Measurements from ENCODE around the gene LPIN1.
"Not testable (repeated sequence)": the region's sequence is repeated elsewhere in the genome, so short reads cannot be mapped to it uniquely, and the experiment has no call there.

Gene LPIN1

DNA sequence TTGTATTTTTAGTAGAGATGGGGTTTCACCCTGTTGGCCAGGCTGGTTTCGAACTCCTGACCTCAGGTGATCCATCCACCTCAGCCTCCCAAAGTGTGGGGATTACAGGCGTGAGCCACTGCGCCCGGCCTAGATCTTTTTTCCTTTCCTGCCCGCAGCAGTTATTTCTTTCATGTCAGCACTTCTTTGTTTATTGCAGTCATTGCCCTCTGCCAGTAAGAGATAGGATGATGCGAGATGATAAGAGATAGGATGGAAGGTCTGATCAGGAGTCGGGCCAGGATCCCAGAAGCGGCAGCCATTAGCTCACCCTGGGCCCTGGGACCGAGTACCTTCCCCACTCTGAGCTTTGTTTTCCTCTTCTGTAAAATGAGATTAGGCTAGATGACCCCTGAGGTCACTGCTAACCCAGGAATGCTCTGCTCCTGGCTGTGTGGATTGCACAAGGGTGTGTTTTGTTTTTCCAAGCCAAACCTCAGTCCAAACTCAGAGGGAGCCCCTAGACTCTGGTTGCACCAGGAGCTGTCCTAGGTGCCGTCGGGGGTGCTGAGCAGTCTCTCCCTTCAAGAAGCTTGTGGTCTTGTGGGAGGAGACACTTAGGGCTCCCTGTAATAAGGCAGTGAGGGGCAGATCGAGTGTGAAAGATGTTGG lies 63.3 kb downstream of the LPIN1 start:
- Mint-ChIP-seq H3K36me3 (ENCODE audit: low read depth) (peaks cover 58% of the 10 kb centered on the region), H3K9me3 (no peaks in the 10 kb centered on the region), H3K4me3 (no peak overlapping the region), H3K27ac (no peak overlapping the region), H3K4me1 (ENCODE audit: low read depth) (peaks cover 2% of the 10 kb centered on the region), H3K27me3 (ENCODE audit: low read depth) (no peaks in the 10 kb centered on the region)

GRCh38 chr2:11810237-11810977 lies 64.0 kb downstream of the LPIN1 start:
- no peak overlapping the region for H3K4me3 Mint-ChIP-seq
- H3K4me1 Mint-ChIP-seq (ENCODE audit: low read depth), result peaks cover 2% of the 10 kb centered on the region
- H3K27me3 Mint-ChIP-seq (ENCODE audit: low read depth), result no peaks in the 10 kb centered on the region
- H3K36me3 Mint-ChIP-seq (ENCODE audit: low read depth), result peaks cover 56% of the 10 kb centered on the region
- no peaks in the 10 kb centered on the region for H3K9me3 Mint-ChIP-seq
- H3K27ac Mint-ChIP-seq, result no peak overlapping the region

DNA sequence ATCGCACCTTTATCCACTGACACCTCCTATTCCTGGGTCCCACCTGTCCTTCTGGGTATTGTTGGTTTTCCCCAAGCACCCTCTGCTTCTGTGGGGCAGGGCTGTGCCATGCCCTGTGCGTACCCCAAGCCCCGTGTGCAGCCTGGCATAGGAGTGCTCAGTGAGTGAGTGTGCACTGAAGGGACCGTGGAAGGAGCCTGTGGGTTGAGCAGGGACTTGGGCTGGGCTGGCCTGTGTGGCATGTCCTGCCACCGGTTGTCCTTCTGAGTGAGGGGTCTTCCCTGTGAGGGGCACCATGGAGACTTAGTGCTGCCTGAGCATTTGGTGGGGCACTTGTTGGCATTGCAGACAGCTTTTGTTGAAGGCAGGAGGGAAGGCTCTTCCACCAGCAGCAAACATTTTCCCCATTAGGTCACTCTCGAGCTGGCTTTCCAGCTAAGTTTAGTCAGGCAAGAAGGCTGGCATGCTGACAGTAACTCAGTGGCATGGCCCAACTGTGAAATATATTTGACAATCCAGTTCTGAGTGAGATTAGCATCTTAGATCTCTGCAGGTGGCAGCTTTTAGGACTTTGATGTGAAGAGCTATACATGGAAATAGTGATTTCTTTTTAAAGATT lies 64.7 kb downstream of the LPIN1 start:
- no peak overlapping the region for H3K27ac Mint-ChIP-seq
- peaks cover 2% of the 10 kb centered on the region for H3K4me1 Mint-ChIP-seq (ENCODE audit: low read depth)
- H3K4me3 Mint-ChIP-seq, result no peak overlapping the region
- H3K9me3 Mint-ChIP-seq, result no peaks in the 10 kb centered on the region
- H3K27me3 Mint-ChIP-seq (ENCODE audit: low read depth), result no peaks in the 10 kb centered on the region
- H3K36me3 Mint-ChIP-seq (ENCODE audit: low read depth), result peaks cover 54% of the 10 kb centered on the region

DNA sequence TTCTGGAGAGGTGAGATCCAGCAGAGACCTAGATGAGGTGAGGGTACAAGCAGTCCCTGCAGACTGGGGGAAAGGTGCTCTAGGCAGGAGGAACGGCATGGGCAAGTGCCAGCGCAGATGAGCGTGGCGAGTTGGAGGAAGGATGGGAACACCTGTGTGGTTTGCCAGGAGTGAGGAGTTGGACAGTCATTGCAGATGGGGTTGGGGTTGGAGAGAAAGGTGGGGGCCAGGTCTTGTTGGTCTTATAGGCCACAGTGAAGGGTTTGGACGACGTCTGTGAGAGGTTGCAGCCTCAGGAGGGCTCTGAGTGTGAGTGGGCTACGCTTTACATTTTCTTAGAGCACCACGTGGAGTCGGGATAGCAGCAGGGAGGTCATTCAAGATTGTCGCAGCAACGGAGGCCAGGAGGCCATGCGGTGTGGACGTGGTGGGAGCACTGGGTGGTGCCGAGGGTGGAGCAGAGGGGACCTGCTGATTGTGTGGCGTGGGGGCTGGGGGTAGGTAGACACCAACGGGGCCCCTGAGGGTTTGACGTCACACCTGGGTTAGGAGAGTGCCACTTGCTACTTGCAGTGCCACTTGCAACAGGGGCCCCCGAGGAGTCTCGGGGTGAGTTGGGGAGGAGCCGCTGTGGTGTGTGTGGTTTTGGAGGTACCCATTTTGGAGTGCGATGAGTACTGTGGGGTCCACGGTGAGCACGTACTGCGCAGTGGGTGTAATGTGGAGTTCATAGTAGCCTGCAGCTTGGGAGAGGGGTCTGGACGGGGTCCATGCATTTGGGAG lies 66.2 kb downstream of the LPIN1 start:
- H3K36me3 Mint-ChIP-seq (ENCODE audit: low read depth), result peaks cover 59% of the 10 kb centered on the region
- peaks cover 2% of the 10 kb centered on the region for H3K4me1 Mint-ChIP-seq (ENCODE audit: low read depth)
- no peak overlapping the region for H3K4me3 Mint-ChIP-seq
- H3K27ac Mint-ChIP-seq, result no peak overlapping the region
- H3K27me3 Mint-ChIP-seq (ENCODE audit: low read depth), result no peaks in the 10 kb centered on the region
- H3K9me3 Mint-ChIP-seq, result no peaks in the 10 kb centered on the region

GRCh38 chr2:11813345-11813744 lies 66.9 kb downstream of the LPIN1 start:
- H3K9me3 Mint-ChIP-seq; H3K27me3 Mint-ChIP-seq (ENCODE audit: low read depth); H3K4me1 Mint-ChIP-seq (ENCODE audit: low read depth); H3K27ac Mint-ChIP-seq; H3K4me3 Mint-ChIP-seq: not testable (repeated sequence)
- H3K36me3 Mint-ChIP-seq (ENCODE audit: low read depth), result peaks cover 57% of the 10 kb centered on the region

DNA sequence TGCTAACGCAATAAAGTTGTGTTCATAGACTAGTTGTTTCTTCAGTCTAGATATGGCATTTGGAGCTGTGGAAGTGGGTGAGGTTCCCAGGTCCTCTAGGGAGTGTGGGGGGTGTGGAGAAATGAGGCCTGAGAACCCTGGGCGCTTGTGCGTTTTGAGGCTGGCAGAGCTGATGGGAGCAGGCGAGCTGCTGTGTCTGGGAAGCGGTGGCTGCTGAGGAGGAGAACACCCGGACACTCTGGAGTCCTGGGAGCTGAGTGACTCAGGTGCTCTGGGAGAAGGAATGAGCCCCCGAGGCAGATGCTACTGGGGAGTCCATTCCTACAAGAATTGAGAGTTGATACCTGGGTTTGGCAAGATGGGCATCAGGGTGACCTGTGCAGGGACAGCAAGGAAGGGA lies 67.5 kb downstream of the LPIN1 start:
- Mint-ChIP-seq H3K36me3 (ENCODE audit: low read depth) (peaks cover 54% of the 10 kb centered on the region), H3K4me3 (no peak overlapping the region), H3K27me3 (ENCODE audit: low read depth) (no peaks in the 10 kb centered on the region), H3K9me3 (no peaks in the 10 kb centered on the region), H3K4me1 (ENCODE audit: low read depth) (peaks cover 2% of the 10 kb centered on the region), H3K27ac (no peak overlapping the region)

- H3K27ac Mint-ChIP-seq, result no peak overlapping the region
- H3K27me3 Mint-ChIP-seq (ENCODE audit: low read depth), result no peaks in the 10 kb centered on the region
- no peak overlapping the region for H3K4me3 Mint-ChIP-seq
- H3K9me3 Mint-ChIP-seq, result no peaks in the 10 kb centered on the region
- H3K36me3 Mint-ChIP-seq (ENCODE audit: low read depth), result peaks cover 60% of the 10 kb centered on the region
- peaks cover 2% of the 10 kb centered on the region for H3K4me1 Mint-ChIP-seq (ENCODE audit: low read depth)
Observed at GRCh38 chr2:11814979-11815510, 68.6 kb downstream of the LPIN1 start.

- not testable (repeated sequence) for H3K9me3 Mint-ChIP-seq; H3K4me3 Mint-ChIP-seq; H3K27me3 Mint-ChIP-seq (ENCODE audit: low read depth); H3K4me1 Mint-ChIP-seq (ENCODE audit: low read depth); H3K27ac Mint-ChIP-seq
- H3K36me3 Mint-ChIP-seq (ENCODE audit: low read depth), result peaks cover 71% of the 10 kb centered on the region
Observed at GRCh38 chr2:11816935-11817334, 70.5 kb downstream of the LPIN1 start.

DNA sequence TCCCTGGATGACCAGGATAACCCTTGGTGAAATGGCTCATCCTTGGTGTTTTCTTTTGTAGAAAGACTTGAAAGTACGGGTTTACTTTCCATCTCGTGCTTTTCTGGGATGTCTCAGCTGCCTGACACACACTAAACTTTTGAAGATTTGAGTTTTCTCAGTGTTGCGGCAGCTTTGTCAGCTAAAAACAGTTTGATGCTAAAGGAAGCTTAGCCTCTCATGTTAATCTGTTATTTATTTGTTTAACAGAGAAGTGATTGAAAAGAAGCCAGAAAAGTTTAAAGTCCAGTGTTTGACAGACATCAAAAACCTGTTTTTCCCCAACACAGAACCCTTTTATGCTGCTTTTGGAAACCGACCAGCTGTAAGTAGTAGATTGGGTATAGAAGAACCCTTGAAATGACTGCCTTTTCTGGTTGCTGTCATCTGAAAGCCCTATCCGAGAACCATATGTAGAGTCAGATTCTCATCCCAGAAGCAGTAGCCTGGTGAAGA lies 72.8 kb downstream of the LPIN1 start:
- peaks cover 73% of the 10 kb centered on the region for H3K36me3 Mint-ChIP-seq (ENCODE audit: low read depth)

DNA sequence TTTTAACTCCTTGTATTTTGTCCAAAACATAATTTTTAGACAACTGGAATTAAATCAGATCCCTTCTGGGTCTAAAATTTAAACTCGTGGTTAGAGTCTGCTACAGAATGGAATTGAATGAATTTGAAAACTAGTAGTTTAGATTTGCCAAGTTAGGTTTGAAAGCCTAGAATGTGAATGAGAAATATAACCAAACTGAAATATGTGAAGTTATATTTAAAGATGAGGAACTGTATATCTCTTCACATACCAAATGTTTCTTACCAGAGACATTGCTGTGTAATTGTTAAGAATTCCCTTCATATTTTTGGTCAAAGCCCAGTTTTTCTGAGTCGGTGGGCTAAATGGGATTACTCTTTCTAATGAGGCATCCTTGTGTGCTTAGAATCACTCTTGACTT lies 74.2 kb downstream of the LPIN1 start:
- H3K9me3 Mint-ChIP-seq, result no peaks in the 10 kb centered on the region

More for the DNA sequence above, 72.8 kb downstream of the LPIN1 start:
- Mint-ChIP-seq H3K9me3 (no peaks in the 10 kb centered on the region), H3K27me3 (ENCODE audit: low read depth) (peaks cover under 1% of the 10 kb centered on the region), H3K4me3 (no peak overlapping the region), H3K27ac (no peak overlapping the region), H3K4me1 (ENCODE audit: low read depth) (no peaks in the 10 kb centered on the region)

DNA sequence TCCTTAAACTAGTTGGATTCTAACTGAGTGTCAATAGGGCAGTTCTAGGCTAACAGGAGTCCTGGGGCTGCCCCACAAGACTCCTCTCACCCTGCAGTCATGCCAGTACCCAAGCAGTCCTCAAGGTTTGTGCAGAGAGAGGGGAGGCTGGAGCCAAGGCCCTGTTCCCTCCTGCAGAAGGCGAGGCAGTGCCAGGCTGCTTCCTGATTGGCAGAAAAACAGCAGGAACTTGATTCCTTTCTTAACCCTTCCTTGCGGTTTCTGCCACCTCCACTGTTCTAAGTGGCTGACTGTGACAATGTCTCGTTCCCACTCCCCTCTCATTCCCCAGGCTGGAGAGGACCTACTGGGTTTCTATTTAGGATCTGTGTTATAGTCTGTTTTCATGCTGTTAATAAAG lies 75.3 kb downstream of the LPIN1 start:
- Mint-ChIP-seq H3K4me3 (no peak overlapping the region), H3K36me3 (ENCODE audit: low read depth) (peaks cover 72% of the 10 kb centered on the region)

More for the DNA sequence above, 74.2 kb downstream of the LPIN1 start:
- H3K27me3 Mint-ChIP-seq (ENCODE audit: low read depth), result peaks cover 4% of the 10 kb centered on the region
- H3K27ac Mint-ChIP-seq, result no peak overlapping the region
- no peaks in the 10 kb centered on the region for H3K4me1 Mint-ChIP-seq (ENCODE audit: low read depth)
- H3K4me3 Mint-ChIP-seq, result no peak overlapping the region
- H3K36me3 Mint-ChIP-seq (ENCODE audit: low read depth), result peaks cover 75% of the 10 kb centered on the region

DNA sequence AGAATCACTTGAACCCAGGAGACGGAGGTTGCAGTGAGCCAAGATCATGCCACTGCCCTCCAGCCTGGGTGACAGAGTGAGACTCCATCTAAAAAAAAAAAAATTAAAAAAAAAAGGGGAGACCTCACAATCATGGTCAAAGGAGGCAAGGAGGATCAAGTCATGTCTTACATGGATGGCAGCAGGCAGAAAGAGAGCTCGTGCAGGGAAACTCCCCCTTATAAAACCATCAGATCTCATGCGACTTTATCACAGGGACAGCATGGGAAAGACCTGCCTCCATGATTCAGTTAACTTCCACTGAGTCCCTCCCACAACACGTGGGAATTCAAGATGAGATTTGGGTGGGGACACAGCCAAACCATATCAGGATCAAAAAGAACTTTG lies 75.9 kb downstream of the LPIN1 start:
- H3K27me3 Mint-ChIP-seq (ENCODE audit: low read depth); H3K9me3 Mint-ChIP-seq; H3K4me1 Mint-ChIP-seq (ENCODE audit: low read depth); H3K4me3 Mint-ChIP-seq; H3K27ac Mint-ChIP-seq: not testable (repeated sequence)
- peaks cover 71% of the 10 kb centered on the region for H3K36me3 Mint-ChIP-seq (ENCODE audit: low read depth)

More for the DNA sequence above, 75.3 kb downstream of the LPIN1 start:
- Mint-ChIP-seq H3K27ac (no peak overlapping the region), H3K4me1 (ENCODE audit: low read depth) (no peaks in the 10 kb centered on the region), H3K27me3 (ENCODE audit: low read depth) (peaks cover 4% of the 10 kb centered on the region), H3K9me3 (no peaks in the 10 kb centered on the region)

DNA sequence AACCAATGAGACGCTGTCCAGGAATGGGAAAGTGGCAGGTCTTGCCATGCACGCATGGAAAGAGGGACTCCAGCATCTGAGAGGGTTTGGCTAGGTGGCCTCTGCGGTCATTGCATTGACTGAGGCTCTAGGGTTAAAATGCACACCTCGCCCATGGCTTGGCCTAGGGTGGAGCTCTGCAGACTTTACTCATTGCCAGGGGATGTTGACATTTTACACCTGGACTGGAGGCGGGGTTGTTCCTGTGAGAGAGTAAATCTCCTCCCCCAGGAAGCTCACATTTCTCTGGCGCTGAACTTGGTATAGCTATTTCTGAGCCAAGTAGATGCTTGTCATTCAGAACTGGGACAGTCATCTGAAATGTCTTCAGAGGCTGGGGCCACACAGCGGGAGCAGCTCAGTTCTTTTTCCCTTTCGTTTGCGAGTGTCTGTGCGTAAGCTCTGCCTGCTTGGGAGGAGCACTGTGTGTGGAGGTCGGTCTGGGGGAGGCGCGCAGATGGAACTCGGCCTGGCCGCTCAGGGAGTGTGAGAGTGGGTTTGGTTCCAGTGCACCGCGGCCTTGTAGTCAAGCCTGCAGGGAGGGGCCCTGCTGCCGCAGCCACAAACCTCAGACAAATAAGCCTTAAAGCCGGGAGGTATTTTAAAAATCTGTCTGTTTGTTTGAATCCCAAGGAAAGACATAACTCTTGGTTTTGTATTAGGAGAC lies 76.5 kb downstream of the LPIN1 start:
- peaks cover 6% of the 10 kb centered on the region for H3K4me1 Mint-ChIP-seq (ENCODE audit: low read depth)
- no peaks in the 10 kb centered on the region for H3K9me3 Mint-ChIP-seq
- H3K36me3 Mint-ChIP-seq (ENCODE audit: low read depth), result peaks cover 73% of the 10 kb centered on the region
- H3K4me3 Mint-ChIP-seq, result no peak overlapping the region
- H3K27me3 Mint-ChIP-seq (ENCODE audit: low read depth), result peaks cover 4% of the 10 kb centered on the region
- no peak overlapping the region for H3K27ac Mint-ChIP-seq

Data from T-helper 1 cell treated with Interleukin-12 subunit alpha and Interleukin-12 subunit beta and Interleukin-4 antibody, amounts not matched to agents 30 μg/mL and 1 μg/mL, for 36 hours (primary cell).